ENCODE results near the gene KRTAP20-4. TPM values are rescaled to one million over a fixed set of nuclear protein-coding genes. Genes with fewer than 3 reads are reported as not detected.

Gene KRTAP20-4
- total RNA-seq, 1 donor from 2014 or later: not detected

DNA sequence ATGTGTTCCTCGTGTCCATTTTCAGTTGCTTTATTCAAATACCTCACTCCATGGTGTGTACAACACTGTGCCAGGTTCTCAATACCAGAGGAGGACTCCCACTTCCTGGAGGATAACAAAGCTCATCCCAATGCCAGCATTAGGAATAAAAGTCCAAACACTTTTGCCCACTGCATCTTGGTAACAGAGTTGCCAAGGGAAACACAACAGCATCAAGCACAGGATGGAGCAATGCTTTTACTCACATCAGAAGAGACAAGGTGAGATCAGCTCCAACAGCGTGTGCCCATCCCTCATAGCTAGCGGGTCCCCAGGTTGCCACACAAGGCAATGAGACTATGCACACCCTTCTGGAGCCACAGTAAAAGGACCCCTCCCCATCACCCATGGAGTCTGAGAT lies 2.9 kb downstream of the KRTAP20-4 start:
- POLR2A ChIA-PET: no interaction called here
- peaks cover 8% of the 10 kb centered on the region for H3K9me3 Mint-ChIP-seq
- H3K36me3 Mint-ChIP-seq (ENCODE audit: low read depth): no peaks in the 10 kb centered on the region
- DNase-seq (no peak), ATAC-seq (ENCODE audit: low read depth) (no peak)
- no peak overlapping the region for H3K27ac Mint-ChIP-seq
- TF ChIP-seq, protein P1, sequence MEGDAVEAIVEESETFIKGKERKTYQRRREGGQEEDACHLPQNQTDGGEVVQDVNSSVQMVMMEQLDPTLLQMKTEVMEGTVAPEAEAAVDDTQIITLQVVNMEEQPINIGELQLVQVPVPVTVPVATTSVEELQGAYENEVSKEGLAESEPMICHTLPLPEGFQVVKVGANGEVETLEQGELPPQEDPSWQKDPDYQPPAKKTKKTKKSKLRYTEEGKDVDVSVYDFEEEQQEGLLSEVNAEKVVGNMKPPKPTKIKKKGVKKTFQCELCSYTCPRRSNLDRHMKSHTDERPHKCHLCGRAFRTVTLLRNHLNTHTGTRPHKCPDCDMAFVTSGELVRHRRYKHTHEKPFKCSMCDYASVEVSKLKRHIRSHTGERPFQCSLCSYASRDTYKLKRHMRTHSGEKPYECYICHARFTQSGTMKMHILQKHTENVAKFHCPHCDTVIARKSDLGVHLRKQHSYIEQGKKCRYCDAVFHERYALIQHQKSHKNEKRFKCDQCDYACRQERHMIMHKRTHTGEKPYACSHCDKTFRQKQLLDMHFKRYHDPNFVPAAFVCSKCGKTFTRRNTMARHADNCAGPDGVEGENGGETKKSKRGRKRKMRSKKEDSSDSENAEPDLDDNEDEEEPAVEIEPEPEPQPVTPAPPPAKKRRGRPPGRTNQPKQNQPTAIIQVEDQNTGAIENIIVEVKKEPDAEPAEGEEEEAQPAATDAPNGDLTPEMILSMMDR (IDR thresholded peaks at IDR 0.05): no peak
- H3K4me1 Mint-ChIP-seq: no peaks in the 10 kb centered on the region
- intact Hi-C loops (cut with micrococcal nuclease): loop anchor here (10.0 kb wide), 1 partner anchor 71 kb away; no protein-coding TSS in a partner anchor
- no peaks in the 10 kb centered on the region for H3K27me3 Mint-ChIP-seq
- no peak overlapping the region for H3K4me3 Mint-ChIP-seq
- CTCF ChIA-PET: no interaction called here

DNA sequence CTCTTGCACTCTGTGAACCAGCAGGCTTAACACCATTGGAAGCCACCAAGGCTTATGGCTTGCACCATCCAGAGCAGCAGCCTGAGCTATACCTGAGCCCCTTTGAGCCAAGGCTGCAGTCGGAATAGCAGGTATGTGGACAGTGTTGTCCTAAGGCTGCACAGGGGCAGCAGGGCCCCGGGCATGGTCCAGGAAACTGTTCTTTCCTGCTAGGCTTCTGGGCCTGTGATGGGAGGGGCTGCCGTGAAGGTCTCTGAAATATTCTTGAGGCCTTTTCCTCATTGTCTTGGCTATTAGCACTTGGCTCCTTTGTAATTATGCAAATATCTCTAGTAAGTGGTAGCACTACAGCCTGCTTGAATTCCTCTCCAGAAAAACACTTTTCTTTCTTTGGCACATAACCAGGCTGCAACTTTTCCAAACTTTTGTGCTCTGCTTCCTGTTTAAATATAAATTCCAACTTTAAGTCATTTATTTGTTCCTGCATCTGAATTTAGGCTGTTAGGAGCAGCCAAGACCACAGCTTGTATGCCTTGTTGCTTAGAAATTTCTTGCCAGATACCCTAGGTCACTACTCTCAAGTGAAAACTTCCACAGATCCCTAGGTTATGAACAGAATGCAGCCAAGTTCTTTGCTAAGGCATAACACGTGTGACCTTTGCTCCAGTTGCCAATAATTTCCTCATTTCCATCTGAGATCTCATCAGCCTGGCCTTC lies 5.2 kb downstream of the KRTAP20-4 start:
- ChIA-PET CTCF (no interaction called here), POLR2A (no interaction called here)
- Mint-ChIP-seq H3K27ac (no peak overlapping the region), H3K9me3 (peaks cover 8% of the 10 kb centered on the region), H3K36me3 (ENCODE audit: low read depth) (no peaks in the 10 kb centered on the region), H3K4me3 (no peak overlapping the region), H3K27me3 (no peaks in the 10 kb centered on the region), H3K4me1 (no peaks in the 10 kb centered on the region)
- TF ChIP-seq, protein P1 (IDR thresholded peaks at IDR 0.05): no peak
- intact Hi-C loops (cut with micrococcal nuclease): loop anchor here (10.0 kb wide), 1 partner anchor 69 kb away; no protein-coding TSS in a partner anchor
- ATAC-seq (ENCODE audit: low read depth) (no peak), DNase-seq (no peak)

DNA sequence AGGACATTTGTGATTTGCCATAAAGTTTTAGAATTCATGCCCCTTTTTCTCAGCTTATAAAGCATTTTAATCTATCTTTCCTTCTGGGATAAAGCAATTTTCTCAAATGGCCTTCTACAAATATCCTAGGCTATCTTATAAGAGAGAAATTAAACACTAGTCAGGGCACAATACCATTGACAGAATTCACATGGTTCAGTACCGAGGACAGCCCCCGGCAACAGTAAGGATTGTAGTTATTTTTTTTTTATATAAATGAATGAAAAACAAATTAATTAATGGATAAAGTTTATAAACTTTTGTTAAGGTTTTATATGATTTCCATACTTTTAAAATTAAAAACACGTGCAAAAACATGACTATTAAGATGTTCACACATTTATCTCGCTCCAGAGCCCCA lies 7.7 kb downstream of the KRTAP20-4 start:
- TF ChIP-seq, protein P1 (IDR thresholded peaks at IDR 0.05): no peak
- H3K27me3 Mint-ChIP-seq: no peaks in the 10 kb centered on the region
- no peaks in the 10 kb centered on the region for H3K4me1 Mint-ChIP-seq
- CTCF ChIA-PET: no interaction called here
- intact Hi-C loops (cut with micrococcal nuclease): loop anchor here (10.0 kb wide), 1 partner anchor 67 kb away; no protein-coding TSS in a partner anchor
- H3K36me3 Mint-ChIP-seq (ENCODE audit: low read depth): no peaks in the 10 kb centered on the region
- DNase-seq (no peak), ATAC-seq (ENCODE audit: low read depth) (no peak)
- H3K27ac Mint-ChIP-seq: no peak overlapping the region
- H3K9me3 Mint-ChIP-seq: peaks cover 8% of the 10 kb centered on the region
- POLR2A ChIA-PET: no interaction called here
- H3K4me3 Mint-ChIP-seq: no peak overlapping the region

DNA sequence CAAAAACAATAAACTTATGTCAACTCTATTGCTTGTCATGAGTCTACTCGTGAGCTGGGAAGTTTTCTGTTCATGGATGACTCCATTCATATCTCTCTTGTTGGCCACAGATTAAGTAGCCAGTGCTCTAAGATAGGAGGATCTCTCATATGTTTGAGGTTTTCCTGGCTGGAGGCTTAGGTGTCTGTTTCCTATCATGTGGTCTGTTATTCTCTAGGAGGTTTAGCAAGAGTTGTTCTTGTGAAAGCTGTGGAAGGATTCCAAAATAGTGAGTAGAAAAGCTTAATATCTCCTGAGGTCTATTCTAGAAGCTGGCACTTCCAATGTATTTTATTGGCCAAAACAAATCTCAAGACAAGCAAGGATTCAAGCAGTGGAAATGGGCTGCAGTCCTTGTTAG lies 8.8 kb downstream of the KRTAP20-4 start:
- H3K9me3 Mint-ChIP-seq: peaks cover 8% of the 10 kb centered on the region
- H3K27me3 Mint-ChIP-seq: no peaks in the 10 kb centered on the region
- DNase-seq: no peak
- TF ChIP-seq, protein P1 (IDR thresholded peaks at IDR 0.05): no peak
- H3K27ac Mint-ChIP-seq: no peak overlapping the region
- H3K36me3 Mint-ChIP-seq (ENCODE audit: low read depth): no peaks in the 10 kb centered on the region
- POLR2A ChIA-PET: no interaction called here
- no peaks in the 10 kb centered on the region for H3K4me1 Mint-ChIP-seq
- no peak overlapping the region for H3K4me3 Mint-ChIP-seq
- ATAC-seq (ENCODE audit: low read depth): no peak
- CTCF ChIA-PET: no interaction called here
- intact Hi-C loops (cut with micrococcal nuclease): loop anchor here (10.0 kb wide), 1 partner anchor 66 kb away; no protein-coding TSS in a partner anchor

DNA sequence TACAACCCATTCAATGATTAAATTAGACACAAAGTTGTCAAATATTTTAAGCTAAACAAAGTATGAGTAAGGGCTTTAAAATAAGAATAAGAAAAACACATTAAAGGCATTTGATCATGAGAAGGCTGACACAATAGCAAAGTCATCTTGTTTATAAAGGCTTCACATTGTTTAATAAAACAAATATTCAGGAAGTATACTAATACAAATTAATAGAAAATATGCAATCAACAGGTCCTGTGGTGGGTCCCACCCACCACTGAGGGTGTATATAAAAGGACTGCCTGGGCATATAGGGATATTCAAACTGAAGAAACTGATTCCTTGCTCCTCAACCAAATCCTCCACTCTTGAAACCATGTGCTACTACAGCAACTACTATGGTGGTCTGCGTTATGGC lies 14.5 kb downstream of the KRTAP20-4 start, which contains the start of gene KRTAP20-2:
Gene KRTAP20-2 (plus strand): TSS at position 301 of the 400 bp plus-strand sequence. CDS start 58 bp downstream, at position 359.
- no peak within 1 kb of the TSS for H3K4me3 Mint-ChIP-seq
- intact Hi-C loops (cut with micrococcal nuclease): no loop called here
- CTCF ChIA-PET: no interaction called here
- no peak for DNase-seq
- peaks cover 3% of the 10 kb centered on the region for H3K9me3 Mint-ChIP-seq
- no peaks in the 10 kb centered on the region for H3K36me3 Mint-ChIP-seq (ENCODE audit: low read depth)
- no peaks in the 10 kb centered on the region for H3K4me1 Mint-ChIP-seq
- no peak for ATAC-seq (ENCODE audit: low read depth)
- no peaks in the 10 kb centered on the region for H3K27me3 Mint-ChIP-seq
- POLR2A ChIA-PET: no interaction called here
- TF ChIP-seq, protein P1 (IDR thresholded peaks at IDR 0.05): no peak
- H3K27ac Mint-ChIP-seq: no peak within 1 kb of the TSS

All from activated B cell treated with CpG ODN at 0.5 μM for 24 hours (primary cell).